Endothelial cell of umbilical vein (primary cell): Measurements from ENCODE around the gene TRIM47. TPM values are rescaled to one million over a fixed set of nuclear protein-coding genes. Genes with fewer than 3 reads are reported as not detected.
A peak's percentile ranks its signal among the peaks of the same experiment; 100 is the strongest.

ENCODE experiments used
- BruUV-seq: library from RNA; stranded (reverse); fragments of 400-500 nt; replicated peaks from 2 replicates; lab custom pipeline; 2021; lab: Mats Ljungman, UMichigan
- CTCF ChIA-PET: fragments of 300-600, 350-600 bp; sonication (Branson Sonifier 250); formaldehyde crosslinking; loops from one replicate; lab custom pipeline; 2021; ENCODE audit warnings: antibody characterized with exemption, inconsistent platforms; lab: Charles Lee
- POLR2A ChIA-PET: fragments of 300-600, 350-600 bp; sonication (Branson Sonifier 250); formaldehyde crosslinking; loops from one replicate; lab custom pipeline; 2021; ENCODE audit warnings: antibody characterized with exemption, inconsistent platforms; lab: Charles Lee
- DNase-seq: peaks from one replicate; pipeline ENCODE4 v3.0.0-alpha.2; 2011; ENCODE audit warnings: low read depth, low spot score
- FAIRE-seq: peaks from 2 replicates; lab custom pipeline; 2011; peaks lifted over from hg19 to GRCh38; lab: Jason Lieb, UNC
- H2AFZ ChIP-seq: 2 replicates; pipeline ENCODE4 v1.6.0; 2012; ENCODE audit warnings: low read depth, low read length, control low read depth, inconsistent platforms
- H3K27ac ChIP-seq: 2 replicates; pipeline ENCODE4 v1.5.1; 2011; ENCODE audit warnings: low read depth, mild to moderate bottlenecking, control low read depth, low read length, moderate library complexity; ENCODE audit not compliant: insufficient read depth
- H3K27me3 ChIP-seq, 2 experiments: 2 replicates each; pipeline versions ENCODE4 v1.6.0 to v1.6.1; 2011; ENCODE audit warnings: low read length in 2 of 2, mixed read lengths in 1 of 2; ENCODE audit not compliant: control insufficient read depth in 2 of 2, insufficient read depth in 2 of 2
- H3K36me3 ChIP-seq, 2 experiments: 2 replicates in 1 of 2; 3 replicates in 1 of 2; pipeline ENCODE4 v1.5.1; 2011; ENCODE audit warnings: low read length in 2 of 2, mild to moderate bottlenecking in 1 of 2, moderate library complexity in 1 of 2; ENCODE audit not compliant: control insufficient read depth in 2 of 2, insufficient read depth in 2 of 2; ENCODE audit errors: extremely low read depth in 1 of 2
- H3K4me1 ChIP-seq: 3 replicates; pipeline ENCODE4 v1.5.1; 2011; ENCODE audit warnings: mild to moderate bottlenecking, low read length; ENCODE audit not compliant: control insufficient read depth, insufficient read depth; ENCODE audit errors: extremely low read depth
- H3K4me2 ChIP-seq: 2 replicates; pipeline ENCODE4 v1.6.1; 2011; ENCODE audit warnings: low read length, control low read depth, mixed read lengths; ENCODE audit not compliant: insufficient read depth
- H3K4me3 ChIP-seq, 3 experiments: fragments of 200-600 bp in 1 of 3; sonication (generic), shearing (Covaris generic) in 1 of 3; replicated peaks in 1 of 3; 2 replicates each; pipeline ENCODE4 v1.5.1; 2011 to 2016; ENCODE audit warnings: control low read depth in 3 of 3, low read length in 3 of 3, mild to moderate bottlenecking in 2 of 3, inconsistent platforms in 1 of 3, low read depth in 1 of 3, moderate library complexity in 1 of 3; ENCODE audit not compliant: insufficient read depth in 1 of 3
- H3K79me2 ChIP-seq: 2 replicates; pipeline ENCODE4 v1.6.0; 2012; ENCODE audit warnings: low read length, inconsistent platforms; ENCODE audit not compliant: control insufficient read depth, insufficient read depth
- H3K9ac ChIP-seq: replicated peaks from 2 replicates; pipeline ENCODE3; 2011; ENCODE audit warnings: low read length, control low read depth; ENCODE audit not compliant: insufficient read depth; ENCODE audit errors: extremely low read depth
- H3K9me1 ChIP-seq: replicated peaks from 3 replicates; pipeline ENCODE4 v1.6.0; 2011; ENCODE audit warnings: mild to moderate bottlenecking, low read length; ENCODE audit not compliant: control insufficient read depth, insufficient read depth; ENCODE audit errors: extremely low read depth
- H3K9me3 ChIP-seq: replicated peaks from 2 replicates; pipeline ENCODE4 v1.5.1; 2012; ENCODE audit warnings: low read length, inconsistent platforms; ENCODE audit not compliant: control insufficient read depth, insufficient read depth
- H4K20me1 ChIP-seq: replicated peaks from 2 replicates; pipeline ENCODE3; 2011; ENCODE audit warnings: mild to moderate bottlenecking, low read length; ENCODE audit not compliant: control insufficient read depth, insufficient read depth; ENCODE audit errors: extremely low read depth
- CTCF ChIP-seq, 2 donors: IDR thresholded peaks; 1 replicate in 1 of 2; 2 replicates in 1 of 2; pipeline ENCODE4 v1.5.1; 2011; ENCODE audit warnings: low read length in 2 of 2, mild to moderate bottlenecking in 2 of 2, moderate library complexity in 2 of 2, control low read depth in 1 of 2, inconsistent platforms in 1 of 2, low read depth in 1 of 2; ENCODE audit not compliant: insufficient read depth in 1 of 2; ENCODE audit errors: extremely low read depth in 1 of 2
- EZH2 ChIP-seq: IDR thresholded peaks from 2 replicates; pipeline ENCODE4 v1.6.1; 2012; ENCODE audit warnings: borderline replicate concordance, low read depth, mild to moderate bottlenecking, moderate library complexity, low read length, inconsistent platforms; ENCODE audit not compliant: severe bottlenecking
- FOS ChIP-seq: IDR thresholded peaks from 2 replicates; pipeline ENCODE4 v1.6.1; 2011; ENCODE audit warnings: mild to moderate bottlenecking, low read length, moderate library complexity, borderline replicate concordance; ENCODE audit not compliant: insufficient read depth
- GATA2 ChIP-seq: IDR thresholded peaks from 2 replicates; pipeline ENCODE4 v1.7.0; 2011; ENCODE audit warnings: low read depth, mild to moderate bottlenecking, moderate library complexity, mixed read lengths, low read length; ENCODE audit not compliant: insufficient read length, insufficient read depth
- JUN ChIP-seq: IDR thresholded peaks from 2 replicates; pipeline ENCODE4 v1.6.1; 2011; ENCODE audit warnings: borderline replicate concordance, low read depth; ENCODE audit not compliant: insufficient read length, insufficient read depth
- MAX ChIP-seq: IDR thresholded peaks from 2 replicates; pipeline ENCODE4 v1.6.1; 2011; ENCODE audit not compliant: insufficient read depth, insufficient read length
- MYC ChIP-seq: IDR thresholded peaks from one replicate; pipeline ENCODE4 v1.6.1; 2011; ENCODE audit warnings: mild to moderate bottlenecking, low read depth, low read length
- POLR2A ChIP-seq: IDR thresholded peaks from 2 replicates; pipeline ENCODE4 v1.6.1; 2012; ENCODE audit warnings: low read depth, mild to moderate bottlenecking, control low read depth, low read length
- POLR2AphosphoS5 ChIP-seq: IDR thresholded peaks from 2 replicates; pipeline ENCODE4 v1.6.1; 2012; ENCODE audit warnings: low read depth, mild to moderate bottlenecking, control low read depth, low read length, moderate library complexity; ENCODE audit not compliant: insufficient read depth
- dilution Hi-C: fragments of 300-500 bp; cut with MboI; formaldehyde crosslinking; loops from one replicate; pipeline ENCODE4 v1.15.0; 2019; ENCODE audit warnings: low sequenced_read_pairs; ENCODE audit not compliant: extremely low pct_ligation_motif_present
- intact Hi-C: fragments of 100-400 bp; cut with micrococcal nuclease; formaldehyde crosslinking; loops from one replicate; pipeline ENCODE4 v1.10.0; 2022
- polyA plus RNA-seq, 4 experiments: library from polyadenylated mRNA; depleted of rRNA in 3 of 4; stranded (reverse) in 3 of 4; unstranded in 1 of 4; fragments of >200 nt; gene quantifications; 2 replicates each; pipeline versions ENCODE4 v1.2.1 to v1.2.3, GENCODE V29; 2011 to 2012; ENCODE audit warnings: missing spikeins in 1 of 4
- total RNA-seq: library from RNA; stranded (reverse); gene quantifications from 2 replicates; pipeline ENCODE4 v1.2.3, GENCODE V29; 2021

TRIM47 gene
- total and polyA plus RNA-seq, 2 donors (not counting 3 experiments of a cell fraction or from before 2014, with no cell fraction given): 67.7 to 75.1 TPM

GRCh38 chr17:75876190-75876937, 2.0 kb downstream of the TRIM47 start:
- DNase-seq (peak; percentile 40), FAIRE-seq (peak; percentile 89)
- H3K36me3 ChIP-seq: peaks cover 3 to 18% of the 10 kb centered on the region in 2 experiments
- peak overlapping the region; percentile 50 for H3K4me2 ChIP-seq
- ChIA-PET POLR2A (interaction anchor here (0.9 to 3.0 kb wide), 3 partner anchors 18 to 96 kb away, joined by 4 to 19 read pairs (median 17); partner anchors contain the start of gene WBP2), CTCF (interaction anchor here (0.6 to 10.3 kb wide), 10 partner anchors 16 to 112 kb away, joined by 3 to 241 read pairs (median 4); partner anchors contain the start of genes TRIM65, UNC13D and WBP2)
- H3K27ac ChIP-seq: peak overlapping the region; percentile 70
- no peaks in the 10 kb centered on the region for H4K20me1 ChIP-seq
- intact Hi-C loops: loop anchor here (2.0 kb wide), 2 partner anchors 28 to 32 kb away; partner anchors contain the start of genes MRPL38 and UNC13D
- no TSS peak for BruUV-seq
- H3K4me3 ChIP-seq: peak overlapping the region in 2 of 3 experiments; percentile 32 to 67
- TF ChIP-seq POLR2AphosphoS5 (peak; percentile 55), GATA2 (no peak), MAX (no peak), MYC (no peak), CTCF (IDR thresholded peaks at IDR 0.05; ENCODE audit: extremely low read depth in 1 of 2, insufficient read depth in 1 of 2, low read depth in 1 of 2, low read length in 2 of 2) (peak in 1 of 2 donors; percentile 41), POLR2A (no peak), FOS (no peak), JUN (no peak), EZH2 (no peak)
- peaks cover 6% of the 10 kb centered on the region for H3K79me2 ChIP-seq
- peak overlapping the region; percentile 65 for H3K9ac ChIP-seq
- H3K4me1 ChIP-seq: peaks cover 41% of the 10 kb centered on the region
- no peaks in the 10 kb centered on the region for H3K9me1 ChIP-seq
- dilution Hi-C loops: no loop called here
- no peaks in the 10 kb centered on the region for H3K27me3 ChIP-seq
- H2AFZ ChIP-seq: no peak overlapping the region
- H3K9me3 ChIP-seq: no peaks in the 10 kb centered on the region
